ENCODE measurements around the gene BCL2L1. TPM values are rescaled to one million over a fixed set of nuclear protein-coding genes. Genes with fewer than 3 reads are reported as not detected.

Gene BCL2L1
- total RNA-seq, 1 experiment from 2014 or later: 226 TPM

- Histone ChIP-seq H3K79me2 (ENCODE audit: insufficient read depth, low read length) (peaks cover 99% of the 10 kb centered on the region), H3K4me3 (replicated peaks in 1 of 2; ENCODE audit: low read depth in 1 of 2, low read length in 2 of 2) (no peak overlapping the region), H3K9me3 (ENCODE audit: control insufficient read depth in 1 of 2, insufficient read depth in 1 of 2, low read depth in 1 of 2, low read length in 2 of 2) (no peaks in the 10 kb centered on the region), H3K9ac (ENCODE audit: low read length) (peak overlapping the region; percentile 60), H3K27me3 (ENCODE audit: insufficient read depth, low read length) (no peaks in the 10 kb centered on the region), H3K27ac (ENCODE audit: low read depth, low read length) (peak overlapping the region; percentile 94), H3K9me2 (ENCODE audit: insufficient read depth) (no peaks in the 10 kb centered on the region), H2AFZ (ENCODE audit: low read depth, low read length, poor library complexity, severe bottlenecking) (no peak overlapping the region), H3K36me3 (ENCODE audit: control insufficient read depth in 1 of 2, insufficient read depth in 2 of 2, low read length in 2 of 2) (peaks cover 6 to 59% of the 10 kb centered on the region in 2 experiments; a peak in 2 of 4 replicates), H3K4me2 (ENCODE audit: low read length) (peak overlapping the region; percentile 69), H3K4me1 (ENCODE audit: control insufficient read depth in 1 of 2, insufficient read depth in 2 of 2, low read length in 2 of 2) (peaks cover 86 to 97% of the 10 kb centered on the region in 2 experiments), H4K20me1 (ENCODE audit: insufficient read depth) (no peaks in the 10 kb centered on the region)
- POLR2A ChIA-PET: interaction anchor here (1.2 to 4.2 kb wide), 3 partner anchors 9 to 16 kb away, joined by 5 to 28 read pairs (median 8); partner anchors contain the start of gene BCL2L1
- RAD21 ChIA-PET (ENCODE audit: low non-redundant PET in 1 of 2, low total read pairs in 2 of 2, uncharacterized antibody in 2 of 2, unreplicated experiment in 2 of 2): no interaction called here
- DNase-seq (ENCODE audit: low read depth, low spot score) (no peak), ATAC-seq (no peak)
- intact Hi-C loops (cut with micrococcal nuclease): no loop called here
- TF ChIP-seq ZNF274 (IDR thresholded peaks at IDR 0.05; ENCODE audit: low read depth, low read length) (no peak), REST (IDR thresholded peaks at IDR 0.05; ENCODE audit: low read depth) (no peak)
- CTCF ChIA-PET: interaction anchor here (2.5 kb wide), 1 partner anchor 16 kb away, joined by 10 read pairs; no protein-coding TSS in a partner anchor
- BruUV-seq (replicated peaks): no TSS peak
Observed at GRCh38 chr20:31707258-31707615, 15.4 kb downstream of the BCL2L1 start.

- CTCF ChIA-PET: interaction anchor here (1.0 to 2.5 kb wide), 3 partner anchors 17 to 73 kb away, joined by 5 to 10 read pairs (median 5); no protein-coding TSS in a partner anchor
- no TSS peak for BruUV-seq (replicated peaks)
- Histone ChIP-seq H3K4me1 (ENCODE audit: control insufficient read depth in 1 of 2, insufficient read depth in 2 of 2, low read length in 2 of 2) (peaks cover 86 to 97% of the 10 kb centered on the region in 2 experiments), H2AFZ (ENCODE audit: low read depth, low read length, poor library complexity, severe bottlenecking) (no peak overlapping the region), H3K9ac (ENCODE audit: low read length) (peak overlapping the region; percentile 60), H3K4me2 (ENCODE audit: low read length) (peak overlapping the region; percentile 69), H4K20me1 (ENCODE audit: insufficient read depth) (no peaks in the 10 kb centered on the region), H3K9me2 (ENCODE audit: insufficient read depth) (no peaks in the 10 kb centered on the region), H3K27ac (ENCODE audit: low read depth, low read length) (peak overlapping the region; percentile 94), H3K79me2 (ENCODE audit: insufficient read depth, low read length) (peaks cover 99% of the 10 kb centered on the region), H3K9me3 (ENCODE audit: control insufficient read depth in 1 of 2, insufficient read depth in 1 of 2, low read depth in 1 of 2, low read length in 2 of 2) (no peaks in the 10 kb centered on the region), H3K36me3 (ENCODE audit: control insufficient read depth in 1 of 2, insufficient read depth in 2 of 2, low read length in 2 of 2) (peaks cover 8 to 58% of the 10 kb centered on the region in 2 experiments), H3K27me3 (ENCODE audit: insufficient read depth, low read length) (no peaks in the 10 kb centered on the region), H3K4me3 (replicated peaks in 1 of 2; ENCODE audit: low read depth in 1 of 2, low read length in 2 of 2) (no peak overlapping the region)
- RAD21 ChIA-PET (ENCODE audit: low non-redundant PET in 1 of 2, low total read pairs in 2 of 2, uncharacterized antibody in 2 of 2, unreplicated experiment in 2 of 2): no interaction called here
- intact Hi-C loops (cut with micrococcal nuclease): no loop called here
- DNase-seq (ENCODE audit: low read depth, low spot score) (no peak), ATAC-seq (no peak)
- POLR2A ChIA-PET: interaction anchor here (0.8 to 4.2 kb wide), 3 partner anchors 8 to 16 kb away, joined by 4 to 28 read pairs (median 5); partner anchors contain the start of gene BCL2L1
- TF ChIP-seq RAD21 (IDR thresholded peaks at IDR 0.05; ENCODE audit: low read depth) (no peak), FOSL1 (IDR thresholded peaks at IDR 0.05; ENCODE audit: low read depth) (no peak), ZNF274 (IDR thresholded peaks at IDR 0.05; ENCODE audit: low read depth, low read length) (no peak), EZH2phosphoT487 (IDR thresholded peaks at IDR 0.05; ENCODE audit: borderline replicate concordance) (no peak), REST (IDR thresholded peaks at IDR 0.05; ENCODE audit: low read depth) (no peak), POLR2AphosphoS5 (IDR thresholded peaks at IDR 0.05; ENCODE audit: low read depth, low read length) (no peak), SRF (IDR thresholded peaks at IDR 0.05; ENCODE audit: low read depth) (no peak), SP1 (IDR thresholded peaks at IDR 0.05; ENCODE audit: low read depth) (no peak)
Observed at GRCh38 chr20:31706607-31707257, 15.9 kb downstream of the BCL2L1 start.

Data from HCT116 (cell line).